Gastrocnemius medialis (tissue), 4 donors: ENCODE measurements around the gene ACACB. TPM values are rescaled to one million over a fixed set of nuclear protein-coding genes. Genes with fewer than 3 reads are reported as not detected.

ENCODE experiments used
- ATAC-seq, 2 donors: fragments of 150-250 bp; one replicate each; pipeline ENCODE4 v1.9.1; 2016
- DNase-seq, 2 donors: peaks; one replicate each; pipeline ENCODE4 v3.0.0-alpha.2; 2019
- H3K27ac ChIP-seq, 4 donors: fragments of 200-600 bp; sonication (generic); 1 replicate in 1 of 4; 2 replicates in 3 of 4; pipeline ENCODE4 v1.5.1; 2016 to 2018; ENCODE audit warnings: mild to moderate bottlenecking in 2 of 4, moderate library complexity in 1 of 4
- H3K27me3 ChIP-seq, 3 donors: fragments of 200-600 bp; sonication (generic) in 2 of 3; 1 replicate in 1 of 3; 2 replicates in 2 of 3; pipeline versions ENCODE4 v1.5.1 to v1.6.0; 2016 to 2019; ENCODE audit warnings: mild to moderate bottlenecking in 1 of 3, moderate library complexity in 1 of 3
- H3K36me3 ChIP-seq, 2 donors: fragments of 200-600 bp; sonication (generic) in 1 of 2; one replicate each; pipeline ENCODE4 v1.5.1; 2017 to 2018
- H3K4me1 ChIP-seq, 2 donors: fragments of 200-600 bp; sonication (generic) in 1 of 2; one replicate each; pipeline ENCODE4 v1.5.1; 2016 to 2017; ENCODE audit warnings: mild to moderate bottlenecking in 2 of 2
- H3K4me3 ChIP-seq, 4 donors: fragments of 200-600 bp; sonication (generic) in 3 of 4; 1 replicate in 1 of 4; 2 replicates in 3 of 4; pipeline ENCODE4 v1.5.1; 2016 to 2019; ENCODE audit warnings: mild to moderate bottlenecking in 2 of 4
- H3K9me3 ChIP-seq, 3 donors: fragments of 200-600 bp; sonication (generic) in 2 of 3; 1 replicate in 1 of 3; 2 replicates in 2 of 3; pipeline ENCODE4 v1.5.1; 2016 to 2019
- POLR2A ChIP-seq, 2 donors: fragments of 450-650 bp; IDR thresholded peaks; one replicate each; pipeline ENCODE4 v1.6.1; 2017; ENCODE audit warnings: antibody characterized with exemption in 2 of 2, mild to moderate bottlenecking in 2 of 2, moderate library complexity in 2 of 2
- in situ Hi-C, 4 donors: fragments of 200-750 bp; cut with MboI; loops; one replicate each; pipeline versions ENCODE4 v1.15.0 to v1.8.0; 2017; ENCODE audit warnings: low sequenced_read_pairs in 4 of 4
- intact Hi-C: fragments of 100-400 bp; cut with DNase I; formaldehyde crosslinking; loops from one replicate; pipeline ENCODE4 v1.15.1; 2023; ENCODE audit warnings: low total_unique reads
- total RNA-seq, 4 donors: library from RNA; depleted of rRNA; stranded (reverse); fragments of >200 nt; gene quantifications; one replicate each; pipeline versions ENCODE4 v1.1.0 to v1.2.3, GENCODE V29; 2016
- TF ChIP-seq, protein P1 (sequence below), 5 experiments: fragments of 450-650 bp in 3 of 5; fragments of 200-600 bp in 2 of 5; sonication (generic) in 2 of 5; IDR thresholded peaks in 4 of 5; conservative IDR thresholded peaks in 1 of 5; 1 replicate in 4 of 5; 2 replicates in 1 of 5; pipeline ENCODE4 v1.5.1; 2016 to 2019; ENCODE audit warnings: antibody characterized with exemption in 5 of 5, mild to moderate bottlenecking in 3 of 5, moderate library complexity in 3 of 5

The ACACB gene
- total RNA-seq, 4 donors from 2014 or later = 595 to 1,103 (median 698) TPM

GRCh38 chr12:109244073-109244472 is 127.7 kb downstream of the ACACB start:
- Histone ChIP-seq H3K4me1 (no peaks in the 10 kb centered on the region), H3K36me3 (peaks cover 24 to 100% of the 10 kb centered on the region in 2 donors), H3K27ac (peak overlapping the region in 1 of 4 donors; percentile 28), H3K9me3 (no peaks in the 10 kb centered on the region), H3K27me3 (no peaks in the 10 kb centered on the region), H3K4me3 (no peak overlapping the region)
- DNase-seq = no peak
- TF ChIP-seq, protein P1, sequence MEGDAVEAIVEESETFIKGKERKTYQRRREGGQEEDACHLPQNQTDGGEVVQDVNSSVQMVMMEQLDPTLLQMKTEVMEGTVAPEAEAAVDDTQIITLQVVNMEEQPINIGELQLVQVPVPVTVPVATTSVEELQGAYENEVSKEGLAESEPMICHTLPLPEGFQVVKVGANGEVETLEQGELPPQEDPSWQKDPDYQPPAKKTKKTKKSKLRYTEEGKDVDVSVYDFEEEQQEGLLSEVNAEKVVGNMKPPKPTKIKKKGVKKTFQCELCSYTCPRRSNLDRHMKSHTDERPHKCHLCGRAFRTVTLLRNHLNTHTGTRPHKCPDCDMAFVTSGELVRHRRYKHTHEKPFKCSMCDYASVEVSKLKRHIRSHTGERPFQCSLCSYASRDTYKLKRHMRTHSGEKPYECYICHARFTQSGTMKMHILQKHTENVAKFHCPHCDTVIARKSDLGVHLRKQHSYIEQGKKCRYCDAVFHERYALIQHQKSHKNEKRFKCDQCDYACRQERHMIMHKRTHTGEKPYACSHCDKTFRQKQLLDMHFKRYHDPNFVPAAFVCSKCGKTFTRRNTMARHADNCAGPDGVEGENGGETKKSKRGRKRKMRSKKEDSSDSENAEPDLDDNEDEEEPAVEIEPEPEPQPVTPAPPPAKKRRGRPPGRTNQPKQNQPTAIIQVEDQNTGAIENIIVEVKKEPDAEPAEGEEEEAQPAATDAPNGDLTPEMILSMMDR (IDR thresholded peaks at IDR 0.05 in 4 of 5, conservative IDR thresholded peaks at IDR 0.05 in 1 of 5) = no peak
- peak in 1 of 2 donors; percentile 5 for TF ChIP-seq POLR2A (IDR thresholded peaks at IDR 0.05)
- intact Hi-C loops (no loop called here), in situ Hi-C loops (no loop called here)
- ATAC-seq = no peak

DNA sequence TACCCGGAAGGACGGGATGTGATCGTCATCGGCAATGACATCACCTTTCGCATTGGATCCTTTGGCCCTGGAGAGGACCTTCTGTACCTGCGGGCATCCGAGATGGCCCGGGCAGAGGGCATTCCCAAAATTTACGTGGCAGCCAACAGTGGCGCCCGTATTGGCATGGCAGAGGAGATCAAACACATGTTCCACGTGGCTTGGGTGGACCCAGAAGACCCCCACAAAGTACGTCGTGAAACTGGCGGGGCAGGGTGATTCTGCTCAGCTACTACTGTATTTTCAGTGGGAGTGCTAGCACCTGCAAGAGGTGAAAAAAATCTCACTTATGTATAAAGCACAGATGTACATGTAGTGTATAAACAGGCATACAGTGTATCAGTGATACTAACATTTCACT is 129.8 kb downstream of the ACACB start:
- in situ Hi-C loops = no loop called here
- no peak for TF ChIP-seq POLR2A (IDR thresholded peaks at IDR 0.05)
- TF ChIP-seq, protein P1 (IDR thresholded peaks at IDR 0.05 in 4 of 5, conservative IDR thresholded peaks at IDR 0.05 in 1 of 5) = no peak
- Histone ChIP-seq H3K36me3 (peaks cover 15 to 100% of the 10 kb centered on the region in 2 donors), H3K27ac (no peak overlapping the region), H3K9me3 (no peaks in the 10 kb centered on the region), H3K27me3 (no peaks in the 10 kb centered on the region), H3K4me3 (no peak overlapping the region), H3K4me1 (peaks cover 0 to 3% of the 10 kb centered on the region in 2 donors)
- intact Hi-C loops = no loop called here
- DNase-seq (no peak), ATAC-seq (no peak)

- intact Hi-C loops = no loop called here
- Histone ChIP-seq H3K4me3 (no peak overlapping the region), H3K4me1 (peaks cover 0 to 15% of the 10 kb centered on the region in 2 donors), H3K27me3 (no peaks in the 10 kb centered on the region), H3K9me3 (no peaks in the 10 kb centered on the region), H3K27ac (peak overlapping the region in 3 of 4 donors; percentile 22 to 56 (median 49)), H3K36me3 (peaks cover 17 to 100% of the 10 kb centered on the region in 2 donors)
- ATAC-seq = no peak
- in situ Hi-C loops = no loop called here
- DNase-seq = no peak
- TF ChIP-seq, protein P1 (IDR thresholded peaks at IDR 0.05 in 4 of 5, conservative IDR thresholded peaks at IDR 0.05 in 1 of 5) = no peak
- no peak for TF ChIP-seq POLR2A (IDR thresholded peaks at IDR 0.05)
These were observed 131.7 kb downstream of the ACACB start for GRCh38 chr12:109247831-109248654.

DNA sequence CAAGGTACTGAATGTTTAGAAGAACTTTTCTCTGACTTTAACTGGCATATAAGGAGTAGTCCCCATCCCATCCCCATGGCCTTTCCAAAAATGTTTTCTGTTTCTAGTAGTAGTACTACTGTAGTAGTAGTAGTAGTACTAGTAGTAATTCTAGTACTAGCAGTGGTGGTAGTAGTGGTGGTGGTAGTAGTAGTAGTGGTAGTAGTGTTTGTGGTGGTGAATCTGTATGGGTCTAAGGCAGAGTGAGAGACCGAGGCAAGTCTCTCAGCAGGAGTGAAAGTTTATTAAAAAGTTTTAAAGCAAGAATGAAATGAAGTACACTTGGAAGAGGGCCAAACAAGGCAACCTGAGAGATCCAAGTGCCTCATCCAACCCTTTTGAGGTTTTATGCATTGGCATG is 134.1 kb downstream of the ACACB start:
- no peaks in the 10 kb centered on the region for H3K9me3 ChIP-seq
- H3K27ac ChIP-seq = peak overlapping the region in 1 of 4 donors; percentile 13
- no peak overlapping the region for H3K4me3 ChIP-seq
- in situ Hi-C loops (loop anchor here in 2 of 4 donors (25.0 kb wide), 1 partner anchor 137 kb away; no protein-coding TSS in a partner anchor), intact Hi-C loops (no loop called here)
- no peak for DNase-seq
- H3K27me3 ChIP-seq = no peaks in the 10 kb centered on the region
- no peak for ATAC-seq
- peaks cover 5 to 24% of the 10 kb centered on the region in 2 donors for H3K4me1 ChIP-seq
- TF ChIP-seq, protein P1 (IDR thresholded peaks at IDR 0.05 in 4 of 5, conservative IDR thresholded peaks at IDR 0.05 in 1 of 5) = no peak
- no peak for TF ChIP-seq POLR2A (IDR thresholded peaks at IDR 0.05)
- H3K36me3 ChIP-seq = peaks cover 22 to 100% of the 10 kb centered on the region in 2 donors
